ENCODE data around the gene CEACAM1. TPM values are rescaled to one million over a fixed set of nuclear protein-coding genes. Genes with fewer than 3 reads are reported as not detected.

Gene CEACAM1
- total RNA-seq, 1 donor from 2014 or later = not detected

- Mint-ChIP-seq H3K27ac (ENCODE audit: unreplicated experiment) (no peak overlapping the region), H3K4me1 (ENCODE audit: low read depth) (peaks cover 6% of the 10 kb centered on the region), H3K9me3 (ENCODE audit: low read depth) (no peaks in the 10 kb centered on the region), H3K27me3 (ENCODE audit: low read depth) (peaks cover 11% of the 10 kb centered on the region), H3K4me3 (ENCODE audit: unreplicated experiment) (no peak overlapping the region), H3K36me3 (ENCODE audit: low read depth) (no peaks in the 10 kb centered on the region)
- TF ChIP-seq CTCF (IDR thresholded peaks at IDR 0.05) = no peak
- DNase-seq (ENCODE audit: low spot score) = no peak
These were observed 55.7 kb downstream of the CEACAM1 start for GRCh38 chr19:42472402-42473147.

GRCh38 chr19:42471554-42472249 lies 56.6 kb downstream of the CEACAM1 start:
- Mint-ChIP-seq H3K4me1 (ENCODE audit: low read depth) (peaks cover 15% of the 10 kb centered on the region), H3K4me3 (ENCODE audit: unreplicated experiment) (no peak overlapping the region), H3K36me3 (ENCODE audit: low read depth) (no peaks in the 10 kb centered on the region), H3K27ac (ENCODE audit: unreplicated experiment) (no peak overlapping the region), H3K9me3 (ENCODE audit: low read depth) (no peaks in the 10 kb centered on the region), H3K27me3 (ENCODE audit: low read depth) (peaks cover 11% of the 10 kb centered on the region)
- no peak for TF ChIP-seq CTCF (IDR thresholded peaks at IDR 0.05)
- no peak for DNase-seq (ENCODE audit: low spot score)

- no peak overlapping the region for H3K4me3 Mint-ChIP-seq (ENCODE audit: unreplicated experiment)
- no peak for TF ChIP-seq CTCF (IDR thresholded peaks at IDR 0.05)
- H3K4me1 Mint-ChIP-seq (ENCODE audit: low read depth) = peaks cover 25% of the 10 kb centered on the region
- DNase-seq (ENCODE audit: low spot score) = no peak
- no peaks in the 10 kb centered on the region for H3K36me3 Mint-ChIP-seq (ENCODE audit: low read depth)
- H3K9me3 Mint-ChIP-seq (ENCODE audit: low read depth) = no peaks in the 10 kb centered on the region
- H3K27me3 Mint-ChIP-seq (ENCODE audit: low read depth) = peaks cover 7% of the 10 kb centered on the region
- H3K27ac Mint-ChIP-seq (ENCODE audit: unreplicated experiment) = no peak overlapping the region
These were observed 58.7 kb downstream of the CEACAM1 start for GRCh38 chr19:42469311-42470235.

GRCh38 chr19:42468273-42468796 lies 59.9 kb downstream of the CEACAM1 start:
- no peak overlapping the region for H3K4me3 Mint-ChIP-seq (ENCODE audit: unreplicated experiment)
- no peak for DNase-seq (ENCODE audit: low spot score)

More at GRCh38 chr19:42468273-42468796, 59.9 kb downstream of the CEACAM1 start:
- no peaks in the 10 kb centered on the region for H3K9me3 Mint-ChIP-seq (ENCODE audit: low read depth)
- H3K4me1 Mint-ChIP-seq (ENCODE audit: low read depth) = peaks cover 25% of the 10 kb centered on the region
- no peak for TF ChIP-seq CTCF (IDR thresholded peaks at IDR 0.05)
- H3K27ac Mint-ChIP-seq (ENCODE audit: unreplicated experiment) = peak overlapping the region; percentile 9
- H3K36me3 Mint-ChIP-seq (ENCODE audit: low read depth) = no peaks in the 10 kb centered on the region
- H3K27me3 Mint-ChIP-seq (ENCODE audit: low read depth) = peaks cover 7% of the 10 kb centered on the region
